ENCODE data around the gene PGPEP1.

PGPEP1 gene

DNA sequence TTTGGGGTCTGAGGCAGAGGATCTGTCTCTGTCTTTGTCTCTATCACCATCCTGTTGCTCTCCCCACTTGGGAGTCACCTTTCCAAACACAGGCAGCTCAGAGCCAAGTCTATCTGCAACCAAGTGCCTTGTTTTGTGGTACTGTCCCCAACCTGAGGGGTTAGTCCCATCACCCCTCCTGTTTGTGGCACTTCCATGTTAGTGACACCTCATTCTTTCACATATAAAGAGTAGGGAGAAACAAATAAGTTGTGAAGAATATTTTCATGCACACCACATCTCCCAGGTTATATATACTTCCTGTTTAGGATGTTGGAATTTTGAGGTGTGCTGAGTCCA, 49.3 kb downstream of the PGPEP1 start:
- Histone ChIP-seq H3K4me1 (ENCODE audit: insufficient read depth, low read length) (no peaks in the 10 kb centered on the region), H3K36me3 (ENCODE audit: insufficient read depth, low read depth, low read length) (no peaks in the 10 kb centered on the region), H3K9ac (ENCODE audit: low read depth, low read length) (no peak overlapping the region), H3K27me3 (ENCODE audit: insufficient read depth, low read length) (peaks cover 34% of the 10 kb centered on the region), H3K27ac (ENCODE audit: low read length) (no peak overlapping the region), H3K9me3 (ENCODE audit: insufficient read depth, low read depth, low read length) (no peaks in the 10 kb centered on the region), H3K4me3 (ENCODE audit: low read length) (no peak overlapping the region)

DNA sequence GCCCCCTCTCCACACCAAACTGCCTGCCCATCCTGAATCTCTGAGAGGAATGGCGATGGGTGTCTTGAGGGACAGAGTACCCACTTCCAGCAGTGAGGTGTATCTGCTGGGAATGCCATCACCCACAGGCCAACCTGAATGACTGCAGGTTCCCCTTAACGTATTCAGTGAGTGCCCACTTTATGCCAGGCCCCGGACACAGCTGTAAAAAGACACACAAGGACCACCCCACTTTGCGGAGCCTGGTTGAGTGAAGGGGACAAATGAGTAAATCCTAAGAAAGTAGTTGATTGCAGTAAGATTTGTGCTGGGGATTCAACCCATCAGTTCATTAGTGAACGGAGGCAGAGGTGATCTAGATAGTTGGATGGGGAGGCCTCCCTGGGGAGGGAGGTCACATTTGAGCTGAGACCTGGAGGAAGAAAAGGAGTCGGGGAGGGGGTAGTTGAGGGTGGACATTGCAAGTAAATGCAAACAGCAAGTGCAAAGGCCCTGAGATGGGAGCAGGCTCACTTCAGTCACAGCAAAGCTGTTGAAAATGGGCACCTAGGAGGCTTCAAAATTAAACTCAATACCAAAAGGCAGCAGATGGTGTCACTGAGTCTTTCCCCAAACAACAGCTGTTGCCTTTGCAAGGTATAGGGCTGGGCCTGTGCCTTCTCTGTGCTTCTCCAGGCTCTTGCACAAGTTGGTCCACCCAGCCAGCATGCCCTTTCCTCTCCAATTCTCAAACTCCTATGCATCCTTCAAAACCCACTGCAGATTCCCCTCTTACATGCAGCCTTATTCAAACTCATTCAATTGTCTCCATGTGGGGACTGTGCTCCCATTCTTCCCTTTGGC, 49.9 kb downstream of the PGPEP1 start:
- H3K36me3 ChIP-seq (ENCODE audit: insufficient read depth, low read depth, low read length), result no peaks in the 10 kb centered on the region
- H3K4me3 ChIP-seq (ENCODE audit: low read length), result no peak overlapping the region
- peaks cover 34% of the 10 kb centered on the region for H3K27me3 ChIP-seq (ENCODE audit: insufficient read depth, low read length)
- H3K9me3 ChIP-seq (ENCODE audit: insufficient read depth, low read depth, low read length), result no peaks in the 10 kb centered on the region
- H3K4me1 ChIP-seq (ENCODE audit: insufficient read depth, low read length), result no peaks in the 10 kb centered on the region
- no peak overlapping the region for H3K9ac ChIP-seq (ENCODE audit: low read depth, low read length)
- H3K27ac ChIP-seq (ENCODE audit: low read length), result no peak overlapping the region

DNA sequence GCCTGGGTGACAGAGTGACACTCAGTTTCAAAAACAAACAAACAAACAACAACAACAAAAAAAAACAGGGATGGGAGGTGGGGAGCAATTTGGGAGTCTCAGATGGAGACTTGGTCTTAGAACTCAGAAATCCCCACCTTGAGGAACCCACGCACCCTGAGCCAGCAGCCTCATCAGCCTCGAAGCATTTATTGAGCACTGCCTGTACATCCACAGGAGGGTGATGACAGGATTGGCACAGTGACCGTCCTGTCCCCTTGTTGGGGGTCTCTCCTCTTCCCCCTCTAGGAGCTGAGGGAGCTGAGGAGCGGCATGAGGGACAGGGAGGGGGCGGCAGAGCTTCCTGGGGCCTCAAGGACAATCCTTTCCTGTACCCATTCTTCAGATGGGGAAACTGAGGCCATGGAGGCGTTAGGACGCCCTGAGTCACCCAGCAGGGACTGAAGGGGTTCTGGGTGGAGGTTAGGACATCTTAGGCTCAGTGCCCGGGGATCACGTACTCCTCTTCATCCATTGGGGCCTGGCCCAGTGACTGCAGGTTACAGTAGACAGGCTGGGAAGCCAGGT, 51.2 kb downstream of the PGPEP1 start:
- H3K27me3 ChIP-seq (ENCODE audit: insufficient read depth, low read length), result peaks cover 30% of the 10 kb centered on the region
- H3K9ac ChIP-seq (ENCODE audit: low read depth, low read length), result no peak overlapping the region
- H3K4me1 ChIP-seq (ENCODE audit: insufficient read depth, low read length), result no peaks in the 10 kb centered on the region
- no peak overlapping the region for H3K27ac ChIP-seq (ENCODE audit: low read length)
- H3K4me3 ChIP-seq (ENCODE audit: low read length), result no peak overlapping the region
- H3K36me3 ChIP-seq (ENCODE audit: insufficient read depth, low read depth, low read length), result no peaks in the 10 kb centered on the region
- no peaks in the 10 kb centered on the region for H3K9me3 ChIP-seq (ENCODE audit: insufficient read depth, low read depth, low read length)

DNA sequence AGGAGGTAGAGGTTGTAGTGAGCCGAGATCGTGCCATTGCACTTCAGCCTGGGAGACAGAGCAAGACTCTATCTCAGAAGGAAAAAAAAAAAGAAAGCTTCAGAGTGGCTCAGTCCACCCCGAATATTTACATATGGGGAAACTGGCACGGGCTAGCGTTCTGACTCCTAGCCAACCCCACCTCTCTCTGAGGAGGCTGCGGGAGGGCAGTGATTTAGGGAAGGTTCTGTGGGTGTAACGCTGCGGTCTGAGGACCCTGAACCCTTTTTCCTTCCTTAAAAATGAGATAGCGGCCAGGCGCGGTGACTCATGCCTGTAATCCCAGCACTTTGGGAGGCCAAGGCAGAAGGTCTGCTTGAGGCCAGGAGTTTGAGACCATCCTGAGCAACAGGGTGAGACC, 52.0 kb downstream of the PGPEP1 start:
- Histone ChIP-seq H3K27me3 (ENCODE audit: insufficient read depth, low read length) (peaks cover 25% of the 10 kb centered on the region), H3K4me1 (ENCODE audit: insufficient read depth, low read length) (no peaks in the 10 kb centered on the region), H3K27ac (ENCODE audit: low read length) (no peak overlapping the region), H3K9me3 (ENCODE audit: insufficient read depth, low read depth, low read length) (no peaks in the 10 kb centered on the region), H3K36me3 (ENCODE audit: insufficient read depth, low read depth, low read length) (no peaks in the 10 kb centered on the region), H3K9ac (ENCODE audit: low read depth, low read length) (no peak overlapping the region), H3K4me3 (ENCODE audit: low read length) (no peak overlapping the region)

DNA sequence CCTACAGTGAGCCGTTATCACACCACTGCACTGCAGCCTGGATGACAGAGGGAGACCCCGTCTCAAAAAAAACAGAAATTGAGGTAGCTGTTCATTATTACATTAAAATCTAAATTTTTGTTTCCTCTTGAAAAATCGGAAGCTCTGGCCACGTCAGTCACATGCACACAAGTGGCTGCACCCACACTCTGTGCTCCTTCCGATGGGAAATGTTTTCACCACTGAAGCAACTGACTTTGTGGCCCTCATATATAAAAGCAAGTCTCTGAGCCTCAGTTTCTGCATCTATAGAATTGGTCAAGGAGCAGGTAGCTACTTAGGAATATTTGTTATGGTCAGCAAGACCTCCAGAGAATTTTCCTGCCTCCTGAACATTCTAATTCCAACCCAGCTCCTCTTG, 52.5 kb downstream of the PGPEP1 start:
- H3K9me3 ChIP-seq (ENCODE audit: insufficient read depth, low read depth, low read length), result no peaks in the 10 kb centered on the region
- peaks cover 25% of the 10 kb centered on the region for H3K27me3 ChIP-seq (ENCODE audit: insufficient read depth, low read length)
- no peak overlapping the region for H3K4me3 ChIP-seq (ENCODE audit: low read length)
- no peaks in the 10 kb centered on the region for H3K36me3 ChIP-seq (ENCODE audit: insufficient read depth, low read depth, low read length)
- no peak overlapping the region for H3K27ac ChIP-seq (ENCODE audit: low read length)
- no peak overlapping the region for H3K9ac ChIP-seq (ENCODE audit: low read depth, low read length)
- no peaks in the 10 kb centered on the region for H3K4me1 ChIP-seq (ENCODE audit: insufficient read depth, low read length)

DNA sequence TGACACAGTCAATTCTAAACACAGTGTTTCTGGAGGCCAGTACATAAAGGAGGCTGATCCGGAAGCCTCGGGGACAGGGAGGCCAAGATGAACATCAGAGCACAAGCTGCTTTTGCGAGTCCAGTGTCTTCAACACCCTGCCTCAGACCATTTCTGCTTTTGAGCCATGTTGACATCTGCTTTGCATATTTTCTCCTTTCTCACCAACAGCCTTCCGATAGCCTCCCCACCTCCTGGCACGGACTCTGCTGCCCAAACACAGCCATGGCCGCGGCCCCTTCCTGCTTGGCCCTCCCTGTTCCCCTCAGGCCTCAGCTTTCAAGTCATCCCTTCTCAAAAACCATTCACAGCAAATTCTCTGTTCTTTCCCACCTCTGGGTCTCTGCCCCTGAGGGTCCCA, 53.4 kb downstream of the PGPEP1 start:
- no peak overlapping the region for H3K4me3 ChIP-seq (ENCODE audit: low read length)
- H3K9ac ChIP-seq (ENCODE audit: low read depth, low read length), result no peak overlapping the region
- no peaks in the 10 kb centered on the region for H3K36me3 ChIP-seq (ENCODE audit: insufficient read depth, low read depth, low read length)
- no peaks in the 10 kb centered on the region for H3K9me3 ChIP-seq (ENCODE audit: insufficient read depth, low read depth, low read length)
- H3K27me3 ChIP-seq (ENCODE audit: insufficient read depth, low read length), result peaks cover 20% of the 10 kb centered on the region
- no peaks in the 10 kb centered on the region for H3K4me1 ChIP-seq (ENCODE audit: insufficient read depth, low read length)
- no peak overlapping the region for H3K27ac ChIP-seq (ENCODE audit: low read length)

DNA sequence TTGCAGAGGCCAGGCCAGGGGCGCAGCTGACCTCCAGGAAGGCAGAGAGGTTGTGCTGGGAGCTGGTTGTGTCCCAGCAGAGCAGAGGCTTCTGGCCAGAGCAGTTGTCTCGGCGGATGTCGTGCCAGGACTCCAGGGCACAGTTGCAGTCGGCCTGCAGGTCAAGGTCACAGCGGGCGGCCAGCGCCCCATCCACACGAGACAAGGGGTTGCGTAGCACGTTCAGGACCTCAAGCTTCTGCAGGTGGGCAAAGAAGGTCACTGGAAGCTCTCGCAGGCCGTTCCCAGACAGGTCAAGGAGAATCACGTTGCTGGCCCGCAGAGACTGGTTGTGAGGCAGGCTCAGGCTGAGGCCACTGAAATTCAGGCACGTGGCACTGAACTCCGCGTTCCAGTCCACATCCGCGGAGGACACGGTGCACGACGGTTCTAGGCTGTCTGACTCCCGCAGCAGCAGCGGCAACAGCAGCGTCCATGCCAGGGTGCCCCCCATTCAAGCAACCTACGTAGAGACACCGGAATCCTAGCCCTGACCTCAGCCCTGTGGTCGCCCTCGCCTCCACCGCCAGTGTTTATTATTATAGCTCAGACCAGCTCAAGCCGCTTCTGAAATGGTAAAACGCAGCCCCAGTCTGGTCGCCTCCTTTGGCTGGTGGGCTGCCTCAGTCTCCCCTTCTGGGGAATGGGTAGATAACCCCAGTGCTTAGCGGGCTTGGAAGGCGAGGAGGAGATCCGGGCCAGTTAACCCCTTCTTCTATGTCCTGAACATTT, 56.3 kb downstream of the PGPEP1 start:
- no peaks in the 10 kb centered on the region for H3K36me3 ChIP-seq (ENCODE audit: insufficient read depth, low read depth, low read length)
- no peaks in the 10 kb centered on the region for H3K4me1 ChIP-seq (ENCODE audit: insufficient read depth, low read length)
- no peak overlapping the region for H3K9ac ChIP-seq (ENCODE audit: low read depth, low read length)
- H3K27me3 ChIP-seq (ENCODE audit: insufficient read depth, low read length), result peaks cover 11% of the 10 kb centered on the region
- no peak overlapping the region for H3K27ac ChIP-seq (ENCODE audit: low read length)
- peak overlapping the region; percentile 64; the same call in 1 of the 2 replicates for H3K4me3 ChIP-seq (ENCODE audit: low read length)
- H3K9me3 ChIP-seq (ENCODE audit: insufficient read depth, low read depth, low read length), result no peaks in the 10 kb centered on the region

DNA sequence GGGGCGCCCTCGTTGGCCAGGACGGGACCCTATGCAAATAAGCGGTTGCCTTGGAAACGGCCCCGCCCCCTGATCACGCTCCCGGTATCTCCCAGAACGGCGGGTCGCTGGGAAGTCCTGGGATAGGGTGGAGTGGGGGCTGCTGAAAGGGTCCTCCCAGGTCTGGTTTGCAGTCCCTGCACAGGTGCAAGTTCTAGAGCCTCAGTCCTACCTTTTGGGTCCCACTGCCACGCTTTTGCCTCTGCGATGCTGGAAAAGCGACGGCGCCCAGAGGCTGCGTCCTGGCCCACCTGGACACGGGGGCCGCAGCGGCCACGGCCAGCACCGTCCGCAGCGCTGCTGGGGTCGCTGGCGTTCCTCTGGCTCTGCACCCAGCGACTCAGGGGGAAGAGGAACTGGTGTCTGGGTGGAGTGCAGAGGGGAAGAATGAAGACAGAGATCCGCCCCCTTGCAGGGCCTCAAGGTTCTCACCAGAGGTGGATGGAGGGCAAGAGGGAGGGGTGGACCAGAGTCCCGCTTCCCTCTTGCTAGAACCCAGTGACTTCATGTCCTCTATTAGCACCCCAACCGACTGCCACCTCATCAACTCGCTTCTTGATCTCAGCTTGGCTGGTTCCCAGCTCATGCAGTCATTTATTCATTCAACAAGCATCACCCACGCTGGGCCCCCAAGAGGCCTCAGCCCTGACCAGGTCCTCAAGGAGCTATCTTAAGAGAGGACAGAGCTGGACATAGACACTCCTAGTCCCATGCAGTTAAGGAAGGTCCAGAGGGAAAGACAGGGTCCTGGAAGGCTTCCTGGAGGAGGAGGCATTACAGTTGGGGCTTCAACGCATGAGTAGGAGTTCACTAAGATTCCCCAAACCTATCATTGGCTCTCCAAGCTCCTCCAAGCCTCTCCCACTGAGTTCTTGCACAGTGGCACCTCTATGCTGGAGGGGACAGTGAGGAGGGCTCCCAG, 57.1 kb downstream of the PGPEP1 start, which contains the start of gene LRRC25:
Gene LRRC25 (minus strand): TSS at position 381 of the 961 bp plus-strand sequence. CDS start 659 bp downstream, outside the sequence.
- H3K4me3 ChIP-seq (ENCODE audit: low read length), result peak within 1 kb of the TSS; percentile 64
- no peak within 1 kb of the TSS for H3K9ac ChIP-seq (ENCODE audit: low read depth, low read length)
- no peaks in the 10 kb centered on the region for H3K4me1 ChIP-seq (ENCODE audit: insufficient read depth, low read length)

DNA sequence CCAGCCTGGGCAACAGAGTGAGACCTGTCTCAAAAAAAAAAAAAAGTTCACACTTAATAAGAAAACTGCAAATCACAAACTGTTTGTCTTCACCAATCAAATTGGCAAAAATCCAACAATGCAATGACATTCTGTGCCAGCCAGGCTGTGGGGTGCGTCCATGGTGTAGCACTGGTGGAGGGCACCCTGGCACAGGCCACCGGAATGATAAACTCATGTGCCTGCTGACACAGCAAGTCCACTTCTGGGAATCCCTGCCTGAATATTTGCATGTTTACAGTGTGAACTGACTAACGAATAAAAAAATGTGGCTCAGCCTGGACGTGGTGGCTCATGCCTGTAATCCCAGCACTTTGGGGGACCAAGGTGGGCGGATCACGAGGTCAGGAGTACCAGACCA, 58.6 kb downstream of the PGPEP1 start:
- Histone ChIP-seq H3K4me1 (ENCODE audit: insufficient read depth, low read length) (no peaks in the 10 kb centered on the region), H3K27ac (ENCODE audit: low read length) (no peak overlapping the region), H3K9ac (ENCODE audit: low read depth, low read length) (no peak overlapping the region)

More for the DNA sequence above, 57.1 kb downstream of the PGPEP1 start, which contains the start of gene LRRC25:
- Histone ChIP-seq H3K27me3 (ENCODE audit: insufficient read depth, low read length) (peaks cover 11% of the 10 kb centered on the region), H3K36me3 (ENCODE audit: insufficient read depth, low read depth, low read length) (no peaks in the 10 kb centered on the region), H3K27ac (ENCODE audit: low read length) (no peak within 1 kb of the TSS), H3K9me3 (ENCODE audit: insufficient read depth, low read depth, low read length) (no peaks in the 10 kb centered on the region)

DNA sequence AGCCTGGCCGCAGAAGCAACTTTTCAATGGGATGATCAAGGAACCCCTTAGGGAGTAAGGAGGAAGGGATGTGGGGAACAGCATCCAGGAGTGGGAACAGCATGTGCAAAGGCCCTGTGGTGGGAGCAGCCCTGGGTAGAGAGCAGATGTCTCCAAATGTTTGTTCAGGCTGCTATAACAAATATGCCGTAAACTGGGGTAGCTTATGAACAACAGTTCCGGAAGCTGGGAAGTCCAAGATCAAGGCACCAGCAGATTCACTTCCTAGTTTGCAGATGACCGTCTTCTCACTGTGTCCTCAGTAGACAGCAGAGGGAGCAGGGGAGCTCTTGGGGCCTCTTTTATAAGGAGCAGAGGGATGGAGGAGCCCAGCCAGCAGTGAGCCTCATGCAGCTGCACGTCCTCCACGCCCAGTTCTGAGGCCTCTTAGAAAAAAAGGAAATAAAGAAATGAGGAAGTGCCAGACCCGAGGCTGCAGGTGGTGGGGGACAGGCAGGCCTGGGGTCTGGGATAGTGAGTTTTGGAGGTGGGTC, 61.2 kb downstream of the PGPEP1 start:
- no peak overlapping the region for H3K9ac ChIP-seq (ENCODE audit: low read depth, low read length)
- H3K27me3 ChIP-seq (ENCODE audit: insufficient read depth, low read length), result peaks cover 11% of the 10 kb centered on the region
- no peak overlapping the region for H3K27ac ChIP-seq (ENCODE audit: low read length)
- H3K4me3 ChIP-seq (ENCODE audit: low read length), result no peak overlapping the region
- H3K4me1 ChIP-seq (ENCODE audit: insufficient read depth, low read length), result no peaks in the 10 kb centered on the region
- H3K9me3 ChIP-seq (ENCODE audit: insufficient read depth, low read depth, low read length), result no peaks in the 10 kb centered on the region
- no peaks in the 10 kb centered on the region for H3K36me3 ChIP-seq (ENCODE audit: insufficient read depth, low read depth, low read length)

More for the DNA sequence above, 58.6 kb downstream of the PGPEP1 start:
- Histone ChIP-seq H3K9me3 (ENCODE audit: insufficient read depth, low read depth, low read length) (no peaks in the 10 kb centered on the region), H3K4me3 (ENCODE audit: low read length) (no peak overlapping the region), H3K36me3 (ENCODE audit: insufficient read depth, low read depth, low read length) (no peaks in the 10 kb centered on the region), H3K27me3 (ENCODE audit: insufficient read depth, low read length) (peaks cover 11% of the 10 kb centered on the region)

Data from iPS-20b (cell line).